ENCODE data around the gene AP2S1.

- no peak for TF ChIP-seq CTCF (IDR thresholded peaks at IDR 0.05)
- TF ChIP-seq POLR2A (IDR thresholded peaks at IDR 0.05; ENCODE audit: low read depth), result no peak
Observed at GRCh38 chr19:46812977-46813838, 37.4 kb downstream of the AP2S1 start.

Data from esophagus muscularis mucosa (tissue), 3 donors.